Measurements from ENCODE around the gene GATAD2A. TPM values are rescaled to one million over a fixed set of nuclear protein-coding genes. Genes with fewer than 3 reads are reported as not detected.

The GATAD2A gene
- total RNA-seq, 3 donors from 2014 or later = 89.3 to 117 (median 107) TPM

DNA sequence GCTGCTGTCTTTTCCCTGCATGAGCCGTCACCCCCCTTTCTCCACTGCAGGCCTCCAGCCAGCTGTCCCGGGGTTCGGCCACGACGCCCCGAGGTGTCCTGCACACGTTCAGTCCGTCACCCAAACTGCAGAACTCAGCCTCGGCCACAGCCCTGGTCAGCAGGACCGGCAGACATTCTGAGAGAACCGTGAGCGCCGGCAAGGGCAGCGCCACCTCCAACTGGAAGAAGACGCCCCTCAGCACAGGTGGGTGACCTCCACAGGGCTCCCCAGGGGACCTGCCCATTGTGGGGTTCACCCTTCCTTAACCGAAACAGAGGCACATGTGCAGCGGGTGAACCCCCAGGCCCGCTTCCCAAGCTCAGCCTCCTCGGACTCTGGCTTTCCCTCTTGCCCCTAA, 96.8 kb downstream of the GATAD2A start:
- no peak for DNase-seq
- Histone ChIP-seq H3K4me3 (no peak overlapping the region), H3K9me3 (no peaks in the 10 kb centered on the region), H3K4me1 (ENCODE audit: low read depth) (no peaks in the 10 kb centered on the region), H3K36me3 (ENCODE audit: low read depth) (peaks cover 24% of the 10 kb centered on the region)
- no peak for ATAC-seq
- intact Hi-C loops (cut with DNase I, micrococcal nuclease) = no loop called here
- TF ChIP-seq, protein P1, sequence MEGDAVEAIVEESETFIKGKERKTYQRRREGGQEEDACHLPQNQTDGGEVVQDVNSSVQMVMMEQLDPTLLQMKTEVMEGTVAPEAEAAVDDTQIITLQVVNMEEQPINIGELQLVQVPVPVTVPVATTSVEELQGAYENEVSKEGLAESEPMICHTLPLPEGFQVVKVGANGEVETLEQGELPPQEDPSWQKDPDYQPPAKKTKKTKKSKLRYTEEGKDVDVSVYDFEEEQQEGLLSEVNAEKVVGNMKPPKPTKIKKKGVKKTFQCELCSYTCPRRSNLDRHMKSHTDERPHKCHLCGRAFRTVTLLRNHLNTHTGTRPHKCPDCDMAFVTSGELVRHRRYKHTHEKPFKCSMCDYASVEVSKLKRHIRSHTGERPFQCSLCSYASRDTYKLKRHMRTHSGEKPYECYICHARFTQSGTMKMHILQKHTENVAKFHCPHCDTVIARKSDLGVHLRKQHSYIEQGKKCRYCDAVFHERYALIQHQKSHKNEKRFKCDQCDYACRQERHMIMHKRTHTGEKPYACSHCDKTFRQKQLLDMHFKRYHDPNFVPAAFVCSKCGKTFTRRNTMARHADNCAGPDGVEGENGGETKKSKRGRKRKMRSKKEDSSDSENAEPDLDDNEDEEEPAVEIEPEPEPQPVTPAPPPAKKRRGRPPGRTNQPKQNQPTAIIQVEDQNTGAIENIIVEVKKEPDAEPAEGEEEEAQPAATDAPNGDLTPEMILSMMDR (IDR thresholded peaks at IDR 0.05) = no peak

DNA sequence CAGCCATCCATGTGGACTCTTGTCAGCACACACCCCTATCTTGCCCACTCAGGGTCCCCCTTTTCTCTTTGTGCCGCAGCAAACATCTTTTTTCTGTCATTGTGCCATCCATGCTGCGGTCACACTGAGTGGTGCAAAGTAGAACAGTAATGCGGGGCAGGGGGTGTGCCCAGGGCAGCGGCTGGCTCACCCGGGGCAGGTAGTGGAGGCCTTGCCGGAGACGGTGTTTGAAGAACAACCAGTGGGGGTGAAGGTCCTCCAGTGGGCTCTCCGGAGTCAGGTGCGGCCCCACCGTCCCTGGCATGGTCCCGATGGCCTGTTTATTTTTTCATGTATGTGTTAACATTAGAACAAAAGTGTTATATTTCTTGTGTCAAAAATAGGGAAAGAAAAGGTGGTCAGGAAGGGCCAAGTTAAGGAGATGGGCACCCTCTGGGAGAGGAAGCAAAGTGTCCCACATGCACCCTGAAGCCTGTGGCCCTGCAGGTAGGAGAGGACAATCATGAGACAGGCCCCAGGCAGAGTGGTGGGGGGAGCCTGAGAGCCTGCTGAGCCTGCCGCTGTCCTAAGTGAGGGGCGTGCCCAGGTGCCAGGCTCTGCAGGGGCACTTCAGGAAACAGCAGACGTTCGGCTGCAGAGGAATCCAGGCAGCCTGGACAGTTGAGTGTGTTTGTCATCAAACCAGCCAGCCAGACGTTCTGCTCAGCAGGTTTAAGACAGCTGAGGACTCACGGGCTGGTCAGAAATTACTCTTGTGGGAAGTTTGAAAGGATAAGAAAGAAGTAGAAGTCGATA, 97.5 kb downstream of the GATAD2A start:
- no peak for ATAC-seq
- Histone ChIP-seq H3K4me3 (no peak overlapping the region), H3K36me3 (ENCODE audit: low read depth) (peaks cover 24% of the 10 kb centered on the region), H3K4me1 (ENCODE audit: low read depth) (no peaks in the 10 kb centered on the region), H3K9me3 (no peaks in the 10 kb centered on the region)
- intact Hi-C loops (cut with DNase I, micrococcal nuclease) = no loop called here
- DNase-seq = no peak
- TF ChIP-seq, protein P1 (IDR thresholded peaks at IDR 0.05) = no peak

GRCh38 chr19:19504754-19505668, 99.5 kb downstream of the GATAD2A start:
- DNase-seq (no peak), ATAC-seq (no peak)
- Histone ChIP-seq H3K36me3 (ENCODE audit: low read depth) (peaks cover 16% of the 10 kb centered on the region), H3K9me3 (no peaks in the 10 kb centered on the region), H3K4me1 (ENCODE audit: low read depth) (no peaks in the 10 kb centered on the region), H3K4me3 (no peak overlapping the region)
- intact Hi-C loops (cut with DNase I, micrococcal nuclease) = no loop called here
- TF ChIP-seq, protein P1 (IDR thresholded peaks at IDR 0.05) = no peak

DNA sequence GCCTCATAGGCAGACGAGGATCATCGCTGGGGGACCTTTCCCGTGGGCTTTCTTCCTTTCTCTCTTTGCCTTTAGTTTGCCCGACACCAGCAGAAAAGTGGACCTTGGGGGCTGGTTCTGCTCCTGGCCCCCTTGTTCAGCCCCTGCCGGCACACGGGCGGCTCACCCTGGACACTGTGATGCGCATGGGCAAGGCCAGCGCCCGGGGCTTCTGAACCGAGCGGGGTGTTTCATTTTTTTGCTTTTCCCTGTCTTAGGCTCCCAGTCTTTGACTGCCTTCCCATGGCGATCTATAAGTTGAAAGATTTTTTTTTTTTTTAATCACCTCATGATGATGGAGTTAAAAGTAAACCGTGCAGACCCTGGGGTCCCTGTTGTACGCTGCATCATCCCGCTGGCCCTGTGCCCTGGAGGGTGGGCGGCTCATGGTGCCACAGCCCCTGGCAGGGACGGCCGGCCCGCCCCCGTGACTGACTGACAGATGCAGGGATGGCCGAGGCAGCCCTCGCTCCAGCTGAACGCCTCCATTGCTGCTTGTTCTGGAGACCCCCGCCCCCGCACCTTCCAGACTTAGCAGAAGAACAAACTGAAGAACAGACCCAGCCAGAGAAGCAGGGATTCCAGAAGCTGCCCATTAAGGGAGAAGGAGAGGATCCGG, 100.3 kb downstream of the GATAD2A start:
- Histone ChIP-seq H3K4me3 (no peak overlapping the region), H3K4me1 (ENCODE audit: low read depth) (no peaks in the 10 kb centered on the region), H3K36me3 (ENCODE audit: low read depth) (peaks cover 16% of the 10 kb centered on the region), H3K9me3 (no peaks in the 10 kb centered on the region)
- TF ChIP-seq, protein P1 (IDR thresholded peaks at IDR 0.05) = no peak
- no peak for ATAC-seq
- no peak for DNase-seq
- intact Hi-C loops (cut with DNase I, micrococcal nuclease) = no loop called here

DNA sequence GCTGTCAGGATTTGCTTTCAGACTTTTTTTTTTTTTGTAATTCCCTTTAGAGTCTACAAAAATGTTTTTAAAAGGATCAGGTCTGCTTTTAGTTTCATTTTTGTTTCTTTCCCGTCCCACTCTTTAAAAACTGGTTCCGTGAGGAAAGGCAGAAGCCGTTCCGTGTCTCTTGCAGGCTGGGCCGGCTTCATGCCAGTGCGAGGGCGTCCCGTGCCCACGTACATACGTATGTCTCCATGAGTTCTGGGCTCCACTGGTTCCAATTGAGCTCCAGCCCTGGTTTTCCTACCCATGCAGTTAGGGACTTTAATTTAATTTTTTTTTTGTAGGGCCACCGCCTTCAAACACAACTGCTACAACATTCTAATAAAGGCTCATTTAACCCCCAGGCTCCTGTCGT, 101.1 kb downstream of the GATAD2A start:
- peaks cover 11% of the 10 kb centered on the region for H3K36me3 ChIP-seq (ENCODE audit: low read depth)
- DNase-seq = no peak
- no peak overlapping the region for H3K4me3 ChIP-seq
- intact Hi-C loops (cut with DNase I, micrococcal nuclease) = no loop called here
- TF ChIP-seq, protein P1 (IDR thresholded peaks at IDR 0.05) = no peak
- no peak for ATAC-seq
- H3K4me1 ChIP-seq (ENCODE audit: low read depth) = no peaks in the 10 kb centered on the region
- H3K9me3 ChIP-seq = no peaks in the 10 kb centered on the region

Data from mucosa of descending colon (tissue), 3 donors.